ENCODE results near the gene STIM1.

DNA sequence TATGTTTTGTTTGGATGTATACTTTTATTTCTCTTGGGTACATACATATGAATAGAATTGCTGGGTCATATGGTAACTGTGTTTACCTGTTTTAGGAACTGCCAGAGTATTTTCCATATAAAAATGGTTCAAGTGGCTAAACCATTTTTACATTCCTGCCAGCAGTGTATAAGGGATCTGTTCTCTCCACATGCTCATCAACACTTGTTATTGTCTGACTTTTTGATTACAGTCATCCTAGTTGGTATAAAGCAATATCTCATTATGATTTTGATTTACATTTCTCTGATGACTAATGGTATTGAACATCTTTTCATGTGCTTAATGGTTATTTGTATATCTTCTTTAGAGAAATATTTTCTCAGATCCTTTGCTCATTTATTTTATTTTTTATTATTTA, 134.9 kb downstream of the STIM1 start:
- TF ChIP-seq EZH2 (IDR thresholded peaks at IDR 0.05) (no peak), POLR2AphosphoS5 (IDR thresholded peaks at IDR 0.05; ENCODE audit: borderline replicate concordance, low read depth, low read length) (no peak)
